Retinal pigment epithelial cell (primary cell): ENCODE results near the gene EXOC3L2.

Source experiments
- DNase-seq: peaks from one replicate; pipeline ENCODE4 v3.0.0-alpha.2; 2010; ENCODE audit warnings: low read depth
- H3K4me3 ChIP-seq: 2 replicates; pipeline ENCODE4 v1.5.1; 2011; ENCODE audit warnings: mild to moderate bottlenecking, low read length, control low read depth, moderate library complexity
- TF ChIP-seq, protein P1 (sequence below): conservative IDR thresholded peaks from 2 replicates; pipeline ENCODE4 v1.5.1; 2011; ENCODE audit warnings: low read depth, low read length, control low read depth, inconsistent platforms

Gene EXOC3L2

GRCh38 chr19:45218911-45219743 is 26.1 kb downstream of the EXOC3L2 start:
- no peak for DNase-seq
- no peak overlapping the region for H3K4me3 ChIP-seq
- TF ChIP-seq, protein P1, sequence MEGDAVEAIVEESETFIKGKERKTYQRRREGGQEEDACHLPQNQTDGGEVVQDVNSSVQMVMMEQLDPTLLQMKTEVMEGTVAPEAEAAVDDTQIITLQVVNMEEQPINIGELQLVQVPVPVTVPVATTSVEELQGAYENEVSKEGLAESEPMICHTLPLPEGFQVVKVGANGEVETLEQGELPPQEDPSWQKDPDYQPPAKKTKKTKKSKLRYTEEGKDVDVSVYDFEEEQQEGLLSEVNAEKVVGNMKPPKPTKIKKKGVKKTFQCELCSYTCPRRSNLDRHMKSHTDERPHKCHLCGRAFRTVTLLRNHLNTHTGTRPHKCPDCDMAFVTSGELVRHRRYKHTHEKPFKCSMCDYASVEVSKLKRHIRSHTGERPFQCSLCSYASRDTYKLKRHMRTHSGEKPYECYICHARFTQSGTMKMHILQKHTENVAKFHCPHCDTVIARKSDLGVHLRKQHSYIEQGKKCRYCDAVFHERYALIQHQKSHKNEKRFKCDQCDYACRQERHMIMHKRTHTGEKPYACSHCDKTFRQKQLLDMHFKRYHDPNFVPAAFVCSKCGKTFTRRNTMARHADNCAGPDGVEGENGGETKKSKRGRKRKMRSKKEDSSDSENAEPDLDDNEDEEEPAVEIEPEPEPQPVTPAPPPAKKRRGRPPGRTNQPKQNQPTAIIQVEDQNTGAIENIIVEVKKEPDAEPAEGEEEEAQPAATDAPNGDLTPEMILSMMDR = no peak

DNA sequence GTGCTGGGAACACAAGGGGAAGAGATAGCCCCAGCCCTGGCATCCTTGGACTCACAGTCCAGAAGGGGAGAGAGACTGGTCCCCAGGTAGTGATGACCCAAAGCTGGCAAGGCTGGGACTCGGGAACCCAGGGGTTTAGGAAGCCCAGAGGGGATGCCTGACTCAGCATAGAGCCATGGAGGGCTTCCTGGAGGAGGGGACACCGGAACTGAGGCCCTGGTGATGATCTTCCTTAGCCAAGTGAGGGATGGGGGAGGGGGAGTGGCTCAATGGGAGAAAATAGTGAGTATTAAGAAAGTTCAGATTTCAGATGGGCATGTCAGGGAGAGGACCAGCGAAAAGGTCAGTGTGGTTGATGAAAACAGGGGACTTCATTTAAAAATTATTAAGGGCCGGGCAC is 26.8 kb downstream of the EXOC3L2 start:
- TF ChIP-seq, protein P1 = no peak

GRCh38 chr19:45217957-45218334 is 27.3 kb downstream of the EXOC3L2 start:
- no peak for DNase-seq
- TF ChIP-seq, protein P1 = no peak

More for the DNA sequence above, 26.8 kb downstream of the EXOC3L2 start:
- DNase-seq = no peak
- no peak overlapping the region for H3K4me3 ChIP-seq

GRCh38 chr19:45217193-45217956 is 27.8 kb downstream of the EXOC3L2 start:
- H3K4me3 ChIP-seq = no peak overlapping the region
- TF ChIP-seq, protein P1 = no peak
- DNase-seq = no peak

More at GRCh38 chr19:45217957-45218334, 27.3 kb downstream of the EXOC3L2 start:
- H3K4me3 ChIP-seq = no peak overlapping the region

DNA sequence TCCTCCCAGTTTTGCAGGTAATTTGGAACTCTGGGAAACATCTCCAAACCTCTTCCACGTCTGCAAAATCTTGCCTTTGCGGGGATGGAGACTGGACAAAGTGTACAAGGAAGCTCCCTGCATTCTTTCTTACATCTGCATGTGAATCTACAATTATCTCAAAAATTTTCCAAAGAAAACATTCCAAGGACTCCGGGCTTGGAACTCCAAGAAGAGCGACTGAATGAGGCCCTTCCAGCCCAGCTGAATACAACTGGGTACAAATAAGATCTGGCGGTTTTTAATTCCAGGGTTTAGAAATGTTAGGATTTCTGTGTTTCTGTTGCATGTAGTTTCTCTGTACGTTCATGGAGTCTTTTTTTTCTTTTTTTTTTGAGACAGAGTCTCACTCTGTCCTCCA is 28.5 kb downstream of the EXOC3L2 start:
- TF ChIP-seq, protein P1 = no peak
- DNase-seq = no peak
- H3K4me3 ChIP-seq = no peak overlapping the region

GRCh38 chr19:45215391-45216191 is 29.6 kb downstream of the EXOC3L2 start:
- H3K4me3 ChIP-seq = no peak overlapping the region
- no peak for DNase-seq
- TF ChIP-seq, protein P1 = no peak
